ENCODE measurements around the gene CGB2. TPM values are rescaled to one million over a fixed set of nuclear protein-coding genes. Genes with fewer than 3 reads are reported as not detected.

The CGB2 gene
- total and polyA plus RNA-seq, 2 of the 13 experiments (the other 11 are each of a cell fraction or from before 2014, with no cell fraction given), result not detected

- FAIRE-seq (no peak), DNase-seq (ENCODE audit: low spot score) (no peak), ATAC-seq (no peak)
- Histone ChIP-seq H3K79me2 (ENCODE audit: insufficient read depth, low read length) (peaks cover 59% of the 10 kb centered on the region), H3K4me3 (replicated peaks in 1 of 3; ENCODE audit: insufficient read depth in 1 of 3, low read depth in 2 of 3, low read length in 3 of 3) (peak overlapping the region; percentile 90 to 98 (median 98)), H3K4me1 (ENCODE audit: insufficient read depth, low read length) (peaks cover 41% of the 10 kb centered on the region), H3K27me3 (ENCODE audit: control insufficient read depth in 1 of 2, insufficient read depth in 2 of 2, low read length in 2 of 2) (no peaks in the 10 kb centered on the region; a peak in 1 of 5 replicates), H3K9me3 (ENCODE audit: low read length) (no peaks in the 10 kb centered on the region), H2AFZ (ENCODE audit: low read length) (no peak overlapping the region), H3K4me2 (ENCODE audit: low read depth, low read length) (peak overlapping the region; percentile 92), H4K20me1 (ENCODE audit: insufficient read depth, low read length) (no peaks in the 10 kb centered on the region), H3K9ac (ENCODE audit: insufficient read depth, low read depth, low read length) (peak overlapping the region; percentile 81), H3K27ac (ENCODE audit: extremely low read length, insufficient read depth, low read length) (peak overlapping the region; percentile 80), H3K36me3 (replicated peaks in 1 of 2; ENCODE audit: control insufficient read depth in 1 of 2, insufficient read depth in 2 of 2, low read length in 2 of 2) (peaks cover 3 to 8% of the 10 kb centered on the region in 2 experiments; a peak in 3 of 5 replicates)
- intact Hi-C loops (cut with micrococcal nuclease; ENCODE audit: unreplicated experiment), result no loop called here
- CTCF ChIA-PET (ENCODE audit: low intra/inter-chr PET ratio, low total read pairs), result no interaction called here
- 0% methylated on average over 7 of the region's 13 CpGs for WGBS (ENCODE audit: low lambda C conversion rate)
- POLR2A ChIA-PET, result interaction anchor here (0.5 to 3.7 kb wide), 29 partner anchors 9 to 682 kb away, joined by 3 to 57 read pairs (median 6); partner anchors contain the start of genes ALDH16A1, BAX, FTL and NUCB1
- in situ Hi-C loops (cut with HindIII; ENCODE audit: extremely low pct_ligation_motif_present, low pct_unique_long_range_greater_than_20kb), result no loop called here
- TSS peak; percentile 81 for BruUV-seq (replicated peaks)
- TF ChIP-seq ELF3 (CRISPR knock-in tag; IDR thresholded peaks at IDR 0.05) (no peak), ZNF468 (CRISPR knock-in tag; IDR thresholded peaks at IDR 0.05) (no peak), ZBED4 (CRISPR knock-in tag; IDR thresholded peaks at IDR 0.05; ENCODE audit: borderline replicate concordance) (0 out of 2 replicates have a peak, but pooled peaks have one; percentile 32), ZNF337 (CRISPR knock-in tag; IDR thresholded peaks at IDR 0.05; ENCODE audit: borderline replicate concordance, low read depth) (0 out of 2 replicates have a peak, but pooled peaks have one; percentile 28), HES4 (CRISPR knock-in tag; IDR thresholded peaks at IDR 0.05; ENCODE audit: borderline replicate concordance) (0 out of 2 replicates have a peak, but pooled peaks have one; percentile 38), FOXK2 (IDR thresholded peaks at IDR 0.05) (no peak), HNF4A (CRISPR knock-in tag; IDR thresholded peaks at IDR 0.05) (no peak), ATF5 (CRISPR knock-in tag; IDR thresholded peaks at IDR 0.05; ENCODE audit: low read depth) (0 out of 2 replicates have a peak, but pooled peaks have one; percentile 17), CERS6 (CRISPR knock-in tag; IDR thresholded peaks at IDR 0.05) (no peak), MTERF4 (CRISPR knock-in tag; IDR thresholded peaks at IDR 0.05) (0 out of 2 replicates have a peak, but pooled peaks have one; percentile 5), KAT7 (CRISPR knock-in tag; IDR thresholded peaks at IDR 0.05; ENCODE audit: borderline replicate concordance) (0 out of 2 replicates have a peak, but pooled peaks have one; percentile 55), HDAC6 (IDR thresholded peaks at IDR 0.05; ENCODE audit: low read depth, low read length) (no peak), KAT8 (CRISPR knock-in tag; IDR thresholded peaks at IDR 0.05) (no peak), TEF (CRISPR knock-in tag; IDR thresholded peaks at IDR 0.05) (no peak), ZNF432 (CRISPR knock-in tag; IDR thresholded peaks at IDR 0.05; ENCODE audit: borderline replicate concordance) (no peak), POLR2A (IDR thresholded peaks at IDR 0.05; ENCODE audit: insufficient read depth in 1 of 2, low read depth in 2 of 2, low read length in 2 of 2) (no peak), DNMT3B (CRISPR knock-in tag; conservative IDR thresholded peaks at IDR 0.05) (no peak)
These were observed 37.7 kb upstream of the CGB2 start for GRCh38 chr19:48994035-48994386.
